Transverse colon (tissue), 4 donors: ENCODE measurements around the gene PPAN. TPM values are rescaled to one million over a fixed set of nuclear protein-coding genes. Genes with fewer than 3 reads are reported as not detected.

ENCODE experiments used
- DNase-seq: peaks from one replicate; pipeline ENCODE4 v3.0.0-alpha.2; 2019
- H3K27ac ChIP-seq, 4 donors: fragments of 200-600 bp; sonication (generic); 2 replicates each; pipeline ENCODE4 v1.5.1; 2016 to 2018; ENCODE audit warnings: inconsistent platforms in 4 of 4
- H3K27me3 ChIP-seq: fragments of 200-600 bp; sonication (generic); 2 replicates; pipeline ENCODE4 v1.5.1; 2017; ENCODE audit warnings: inconsistent platforms
- H3K36me3 ChIP-seq, 4 donors: fragments of 200-600 bp; sonication (generic); 2 replicates each; pipeline ENCODE4 v1.5.1; 2017 to 2019; ENCODE audit warnings: inconsistent platforms in 4 of 4
- H3K4me1 ChIP-seq, 4 donors: fragments of 200-600 bp; sonication (generic); 2 replicates each; pipeline ENCODE4 v1.5.1; 2017 to 2020; ENCODE audit warnings: inconsistent platforms in 4 of 4
- H3K4me3 ChIP-seq, 4 donors: fragments of 200-600 bp; sonication (generic); 1 replicate in 1 of 4; 2 replicates in 3 of 4; pipeline versions ENCODE4 v1.5.1 to v1.6.1; 2017 to 2019; ENCODE audit warnings: inconsistent platforms in 4 of 4
- H3K9me3 ChIP-seq, 2 donors: fragments of 200-600 bp; sonication (generic); 2 replicates each; pipeline ENCODE4 v1.5.1; 2017 to 2019; ENCODE audit warnings: inconsistent platforms in 2 of 2
- EP300 ChIP-seq: sonication (generic); formaldehyde crosslinking; IDR thresholded peaks from one replicate; pipeline ENCODE4 v1.6.1; 2017; ENCODE audit warnings: antibody characterized with exemption, low read depth
- POLR2A ChIP-seq: fragments of 450-650 bp; IDR thresholded peaks from one replicate; pipeline ENCODE4 v1.6.1; 2016; ENCODE audit warnings: antibody characterized with exemption, mild to moderate bottlenecking, moderate library complexity
- POLR2AphosphoS5 ChIP-seq, 3 donors: sonication (generic); formaldehyde crosslinking; IDR thresholded peaks; one replicate each; pipeline ENCODE4 v1.6.1; 2016; ENCODE audit warnings: antibody characterized with exemption in 3 of 3
- WGBS, 2 donors: methylation state at CpG; one replicate each; pipeline ENCODE4 v1.1.5; 2018; ENCODE audit warnings: low coverage in 1 of 2; 5-methylcytosine and 5-hydroxymethylcytosine counted together
- in situ Hi-C, 4 donors: fragments of 200-750 bp; cut with MboI; loops; one replicate each; pipeline versions ENCODE4 v1.15.0 to v1.15.1; 2017; ENCODE audit warnings: low sequenced_read_pairs in 3 of 4, low pct_ligation_motif_present in 1 of 4, low pct_unique_long_range_greater_than_20kb in 1 of 4
- intact Hi-C: fragments of 100-400 bp; cut with DNase I; formaldehyde crosslinking; loops from one replicate; pipeline ENCODE4 v1.15.1; 2023; ENCODE audit warnings: low total_unique reads
- total RNA-seq, 4 donors: library from RNA; depleted of rRNA; stranded (reverse); fragments of >200 nt; gene quantifications; one replicate each; pipeline ENCODE4 v1.1.0, GENCODE V29; 2016
- TF ChIP-seq, protein P1 (sequence below), 5 experiments: fragments of 200-600 bp in 3 of 5; fragments of 450-650 bp in 2 of 5; sonication (generic) in 3 of 5; IDR thresholded peaks; 1 replicate in 2 of 5; 2 replicates in 3 of 5; pipeline ENCODE4 v1.5.1; 2016 to 2017; ENCODE audit warnings: antibody characterized with exemption in 5 of 5, inconsistent platforms in 3 of 5, mild to moderate bottlenecking in 2 of 5, moderate library complexity in 1 of 5

The PPAN gene
- total RNA-seq, 4 donors from 2014 or later, result 10.1 to 31.8 (median 21.5) TPM

DNA sequence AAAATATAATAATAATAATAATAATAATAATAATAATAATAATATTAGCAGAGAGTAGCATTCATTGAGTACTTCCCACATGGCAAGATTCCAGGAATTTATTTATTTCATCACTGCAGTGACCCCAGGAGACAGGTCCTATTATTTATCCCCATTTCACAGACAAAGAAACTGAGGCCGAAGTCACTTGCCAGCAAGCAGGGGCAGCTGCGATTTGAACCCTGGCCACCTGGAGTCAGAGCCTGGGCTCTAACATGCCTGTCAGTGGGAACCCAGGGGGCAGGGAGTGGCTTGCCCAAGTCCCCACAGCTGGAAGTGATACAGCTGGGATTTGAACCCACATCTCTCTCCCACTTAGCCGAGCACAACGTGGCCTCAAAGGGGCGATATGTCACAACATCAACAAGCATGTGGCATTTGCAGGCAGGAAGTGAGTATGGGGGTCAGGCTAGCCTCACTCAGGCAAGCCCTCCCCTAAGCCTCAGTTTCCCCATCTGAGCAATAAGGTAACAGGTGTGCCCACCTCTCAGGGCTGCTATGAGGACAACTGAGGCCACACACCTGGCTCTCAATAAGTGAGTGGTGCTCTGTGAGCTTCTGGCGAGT lies 17.1 kb upstream of the PPAN start:
- in situ Hi-C loops (no loop called here), intact Hi-C loops (no loop called here)
- Histone ChIP-seq H3K36me3 (no peaks in the 10 kb centered on the region), H3K4me3 (no peak overlapping the region), H3K9me3 (no peaks in the 10 kb centered on the region), H3K27ac (no peak overlapping the region), H3K27me3 (no peaks in the 10 kb centered on the region), H3K4me1 (peaks cover 0 to 5% (median 1%) of the 10 kb centered on the region in 4 donors)
- whole genome bisulfite sequencing, 2 donors, result 83 to 94% methylated on average over 2 to 6 of the region's 6 CpGs
- DNase-seq, result no peak
- TF ChIP-seq EP300, result no peak
- no peak for TF ChIP-seq POLR2AphosphoS5 (IDR thresholded peaks at IDR 0.05)
- TF ChIP-seq, protein P1, sequence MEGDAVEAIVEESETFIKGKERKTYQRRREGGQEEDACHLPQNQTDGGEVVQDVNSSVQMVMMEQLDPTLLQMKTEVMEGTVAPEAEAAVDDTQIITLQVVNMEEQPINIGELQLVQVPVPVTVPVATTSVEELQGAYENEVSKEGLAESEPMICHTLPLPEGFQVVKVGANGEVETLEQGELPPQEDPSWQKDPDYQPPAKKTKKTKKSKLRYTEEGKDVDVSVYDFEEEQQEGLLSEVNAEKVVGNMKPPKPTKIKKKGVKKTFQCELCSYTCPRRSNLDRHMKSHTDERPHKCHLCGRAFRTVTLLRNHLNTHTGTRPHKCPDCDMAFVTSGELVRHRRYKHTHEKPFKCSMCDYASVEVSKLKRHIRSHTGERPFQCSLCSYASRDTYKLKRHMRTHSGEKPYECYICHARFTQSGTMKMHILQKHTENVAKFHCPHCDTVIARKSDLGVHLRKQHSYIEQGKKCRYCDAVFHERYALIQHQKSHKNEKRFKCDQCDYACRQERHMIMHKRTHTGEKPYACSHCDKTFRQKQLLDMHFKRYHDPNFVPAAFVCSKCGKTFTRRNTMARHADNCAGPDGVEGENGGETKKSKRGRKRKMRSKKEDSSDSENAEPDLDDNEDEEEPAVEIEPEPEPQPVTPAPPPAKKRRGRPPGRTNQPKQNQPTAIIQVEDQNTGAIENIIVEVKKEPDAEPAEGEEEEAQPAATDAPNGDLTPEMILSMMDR (IDR thresholded peaks at IDR 0.05), result no peak
- TF ChIP-seq POLR2A, result no peak

DNA sequence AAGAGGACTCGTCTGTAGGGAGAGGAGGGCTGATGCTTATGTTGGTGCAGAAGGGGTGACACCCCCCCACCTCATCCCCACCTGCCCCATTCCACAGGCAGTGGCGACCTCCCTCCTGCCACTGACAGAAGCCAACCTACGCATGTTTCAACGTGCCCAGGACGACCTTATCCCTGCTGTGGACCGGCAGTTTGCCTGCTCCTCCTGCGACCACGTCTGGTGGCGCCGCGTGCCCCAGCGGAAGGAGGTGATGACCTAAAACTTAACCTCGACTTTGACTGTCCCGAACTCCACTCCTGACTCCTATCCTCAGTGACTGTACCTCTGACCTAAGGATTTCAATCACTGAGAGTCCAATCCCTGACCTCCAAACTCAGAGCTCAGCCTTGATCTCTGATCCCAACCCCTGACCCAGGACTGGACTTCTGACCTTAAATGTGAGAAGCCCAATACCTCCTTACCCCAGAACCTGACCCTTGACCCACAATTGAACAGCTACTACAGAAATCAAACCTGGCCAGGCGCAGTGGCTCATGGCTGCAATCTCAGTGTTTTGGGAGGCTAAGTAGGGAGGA lies 16.3 kb upstream of the PPAN start:
- Histone ChIP-seq H3K4me1 (peaks cover 0 to 5% (median 1%) of the 10 kb centered on the region in 4 donors), H3K27ac (no peak overlapping the region), H3K36me3 (no peaks in the 10 kb centered on the region), H3K27me3 (no peaks in the 10 kb centered on the region), H3K4me3 (no peak overlapping the region), H3K9me3 (no peaks in the 10 kb centered on the region)
- in situ Hi-C loops, result no loop called here
- TF ChIP-seq, protein P1 (IDR thresholded peaks at IDR 0.05), result no peak
- TF ChIP-seq POLR2A, result no peak
- TF ChIP-seq POLR2AphosphoS5 (IDR thresholded peaks at IDR 0.05), result no peak
- no peak for TF ChIP-seq EP300
- 82 to 100% methylated on average over 1 to 15 of the region's 15 CpGs for WGBS, 2 donors
- no peak for DNase-seq
- intact Hi-C loops, result no loop called here

DNA sequence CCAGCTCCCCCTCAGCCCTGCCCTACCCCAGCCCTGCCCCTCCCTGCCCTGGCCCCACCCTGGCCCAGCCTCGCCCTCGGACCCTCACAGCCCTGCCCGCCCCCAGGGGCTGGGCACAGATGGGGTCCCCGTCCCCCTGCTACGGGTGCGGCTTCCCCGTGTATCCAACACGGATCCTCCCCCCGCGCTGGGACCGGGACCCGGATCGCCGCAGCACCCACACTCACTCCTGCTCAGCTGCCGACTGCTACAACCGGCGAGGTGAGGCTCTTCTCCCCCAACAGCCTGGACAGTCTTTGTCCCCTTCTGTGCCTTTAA lies 14.8 kb upstream of the PPAN start:
- intact Hi-C loops (no loop called here), in situ Hi-C loops (no loop called here)

DNA sequence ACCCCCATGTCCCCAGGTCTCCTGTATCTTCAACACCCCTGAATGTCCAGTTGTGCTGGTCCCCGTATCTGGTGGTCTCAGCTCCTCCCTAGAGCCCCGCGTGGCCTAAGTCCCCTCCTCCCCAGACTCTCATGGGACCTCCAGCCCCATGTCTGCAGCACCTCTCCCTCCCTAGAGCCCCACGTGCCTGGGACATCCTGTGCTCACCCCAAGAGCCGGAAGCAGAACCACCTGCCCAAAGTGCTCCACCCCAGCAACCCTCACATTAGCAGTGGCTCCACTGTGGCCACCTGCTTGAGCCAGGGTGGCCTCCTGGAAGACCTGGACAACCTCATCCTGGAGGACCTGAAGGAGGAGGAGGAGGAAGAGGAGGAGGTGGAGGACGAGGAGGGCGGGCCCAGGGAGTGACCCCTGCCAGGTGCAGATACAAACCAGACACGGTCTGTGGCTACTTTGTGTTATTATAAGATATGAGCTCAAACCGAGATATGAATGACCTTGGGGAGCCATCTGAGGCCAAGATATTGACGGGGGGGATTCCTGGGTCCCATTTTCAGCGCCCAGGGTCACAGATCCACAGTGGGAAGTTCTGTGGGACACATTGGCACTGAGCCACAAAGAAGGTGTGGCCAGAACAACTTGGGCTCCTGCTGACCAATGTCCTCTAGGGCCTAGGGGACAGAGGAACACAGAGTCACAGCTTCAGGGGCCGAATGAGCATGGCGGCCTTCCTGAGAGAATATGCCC lies 14.1 kb upstream of the PPAN start:
- H3K36me3 ChIP-seq, result no peaks in the 10 kb centered on the region

More for the DNA sequence above, 14.8 kb upstream of the PPAN start:
- 91% methylated on average over 15 of the region's 17 CpGs; no CpG with 5 or more reads in 1 of the 2 donors for WGBS, 2 donors
- no peak overlapping the region for H3K27ac ChIP-seq
- H3K4me3 ChIP-seq, result no peak overlapping the region
- no peaks in the 10 kb centered on the region for H3K9me3 ChIP-seq
- no peaks in the 10 kb centered on the region for H3K36me3 ChIP-seq
- no peak for TF ChIP-seq EP300
- TF ChIP-seq POLR2A, result no peak
- TF ChIP-seq POLR2AphosphoS5 (IDR thresholded peaks at IDR 0.05), result no peak
- TF ChIP-seq, protein P1 (IDR thresholded peaks at IDR 0.05), result no peak
- no peaks in the 10 kb centered on the region for H3K27me3 ChIP-seq
- no peak for DNase-seq
- H3K4me1 ChIP-seq, result peaks cover 0 to 11% (median 4%) of the 10 kb centered on the region in 4 donors

More for the DNA sequence above, 14.1 kb upstream of the PPAN start:
- DNase-seq, result no peak
- intact Hi-C loops, result no loop called here
- in situ Hi-C loops, result no loop called here
- TF ChIP-seq POLR2AphosphoS5 (IDR thresholded peaks at IDR 0.05), result no peak
- no peak for TF ChIP-seq POLR2A
- no peak for TF ChIP-seq EP300
- TF ChIP-seq, protein P1 (IDR thresholded peaks at IDR 0.05), result no peak
- H3K27me3 ChIP-seq, result no peaks in the 10 kb centered on the region
- no peak overlapping the region for H3K4me3 ChIP-seq
- 72 to 75% methylated on average over 3 to 13 of the region's 13 CpGs for WGBS, 2 donors
- no peaks in the 10 kb centered on the region for H3K9me3 ChIP-seq
- H3K27ac ChIP-seq, result no peak overlapping the region
- peaks cover 0 to 15% (median 11%) of the 10 kb centered on the region in 4 donors for H3K4me1 ChIP-seq
